Measurements from ENCODE around the gene KRTAP10-4. TPM values are rescaled to one million over a fixed set of nuclear protein-coding genes. Genes with fewer than 3 reads are reported as not detected.

Gene KRTAP10-4
- total and polyA plus RNA-seq, 2 experiments from 2014 or later: not detected

GRCh38 chr21:44601596-44602462, 28.3 kb downstream of the KRTAP10-4 start:
- Histone ChIP-seq H3K9ac (no peak overlapping the region), H3K4me2 (ENCODE audit: unreplicated experiment) (no peak overlapping the region), H3K4me3 (no peak overlapping the region), H3K27ac (no peak overlapping the region), H3K9me2 (ENCODE audit: insufficient read depth) (no peaks in the 10 kb centered on the region), H3K27me3 (replicated peaks; ENCODE audit: insufficient read depth) (peaks cover 21% of the 10 kb centered on the region; the same call in 1 of the 2 replicates), H3F3A (ENCODE audit: insufficient read depth) (no peaks in the 10 kb centered on the region), H3K36me3 (ENCODE audit: low read depth) (no peaks in the 10 kb centered on the region), H3K9me3 (ENCODE audit: low read depth) (no peaks in the 10 kb centered on the region), H4K20me1 (ENCODE audit: insufficient read depth) (no peaks in the 10 kb centered on the region), H3K79me2 (ENCODE audit: insufficient read depth) (no peaks in the 10 kb centered on the region), H3K4me1 (ENCODE audit: insufficient read depth) (no peaks in the 10 kb centered on the region), H2AFZ (no peak overlapping the region)
- no peak for TF ChIP-seq EZH2 (IDR thresholded peaks at IDR 0.05; ENCODE audit: insufficient read depth, poor library complexity, severe bottlenecking)
- TF ChIP-seq EZH2phosphoT487 (IDR thresholded peaks at IDR 0.05; ENCODE audit: insufficient read depth, low read depth): no peak
- 40 to 47% methylated on average over 23 of the region's 23 CpGs for WGBS, 2 experiments (ENCODE audit: low coverage in 1 of 2, low lambda C conversion rate in 2 of 2, missing lambda C conversion rate in 2 of 2)
- DNase-seq: no peak
- in situ Hi-C loops (cut with MboI): no loop called here

- Histone ChIP-seq H3K9me2 (ENCODE audit: insufficient read depth) (no peaks in the 10 kb centered on the region), H2AFZ (no peak overlapping the region), H3F3A (ENCODE audit: insufficient read depth) (no peaks in the 10 kb centered on the region), H3K4me2 (ENCODE audit: unreplicated experiment) (no peak overlapping the region), H3K4me3 (no peak overlapping the region), H3K27me3 (replicated peaks; ENCODE audit: insufficient read depth) (peaks cover 20% of the 10 kb centered on the region; the same call in 1 of the 2 replicates), H3K36me3 (ENCODE audit: low read depth) (no peaks in the 10 kb centered on the region), H3K27ac (no peak overlapping the region), H3K9ac (no peak overlapping the region), H3K79me2 (ENCODE audit: insufficient read depth) (no peaks in the 10 kb centered on the region), H3K9me3 (ENCODE audit: low read depth) (no peaks in the 10 kb centered on the region), H3K4me1 (ENCODE audit: insufficient read depth) (no peaks in the 10 kb centered on the region), H4K20me1 (ENCODE audit: insufficient read depth) (no peaks in the 10 kb centered on the region)
- in situ Hi-C loops (cut with MboI): no loop called here
- 31 to 48% methylated on average over 7 to 18 of the region's 21 CpGs for WGBS, 2 experiments (ENCODE audit: low coverage in 1 of 2, low lambda C conversion rate in 2 of 2, missing lambda C conversion rate in 2 of 2)
- TF ChIP-seq EZH2 (IDR thresholded peaks at IDR 0.05; ENCODE audit: insufficient read depth, poor library complexity, severe bottlenecking) (no peak), EZH2phosphoT487 (IDR thresholded peaks at IDR 0.05; ENCODE audit: insufficient read depth, low read depth) (no peak)
- DNase-seq: no peak
Observed at GRCh38 chr21:44602463-44602850, 28.9 kb downstream of the KRTAP10-4 start.

- Histone ChIP-seq H3F3A (ENCODE audit: insufficient read depth) (no peaks in the 10 kb centered on the region), H3K4me1 (ENCODE audit: insufficient read depth) (no peaks in the 10 kb centered on the region), H3K79me2 (ENCODE audit: insufficient read depth) (no peaks in the 10 kb centered on the region), H3K27ac (no peak overlapping the region), H3K9me2 (ENCODE audit: insufficient read depth) (no peaks in the 10 kb centered on the region), H2AFZ (no peak overlapping the region), H3K27me3 (replicated peaks; ENCODE audit: insufficient read depth) (peaks cover 14% of the 10 kb centered on the region; the same call in 1 of the 2 replicates), H3K4me3 (no peak overlapping the region), H3K9ac (no peak overlapping the region), H3K36me3 (ENCODE audit: low read depth) (no peaks in the 10 kb centered on the region), H4K20me1 (ENCODE audit: insufficient read depth) (no peaks in the 10 kb centered on the region), H3K9me3 (ENCODE audit: low read depth) (no peaks in the 10 kb centered on the region), H3K4me2 (ENCODE audit: unreplicated experiment) (no peak overlapping the region)
- no peak for DNase-seq
- in situ Hi-C loops (cut with MboI): no loop called here
- WGBS, 2 experiments (ENCODE audit: low coverage in 1 of 2, low lambda C conversion rate in 2 of 2, missing lambda C conversion rate in 2 of 2): 22 to 25% methylated on average over 16 to 17 of the region's 17 CpGs
- TF ChIP-seq EZH2 (IDR thresholded peaks at IDR 0.05; ENCODE audit: insufficient read depth, poor library complexity, severe bottlenecking) (no peak), EZH2phosphoT487 (IDR thresholded peaks at IDR 0.05; ENCODE audit: insufficient read depth, low read depth) (no peak)
Observed at GRCh38 chr21:44603109-44603875, 29.8 kb downstream of the KRTAP10-4 start.

- Histone ChIP-seq H3F3A (ENCODE audit: insufficient read depth) (no peaks in the 10 kb centered on the region), H3K27me3 (replicated peaks; ENCODE audit: insufficient read depth) (peaks cover 7% of the 10 kb centered on the region; the same call in 1 of the 2 replicates), H3K4me1 (ENCODE audit: insufficient read depth) (no peaks in the 10 kb centered on the region), H3K79me2 (ENCODE audit: insufficient read depth) (no peaks in the 10 kb centered on the region), H3K4me3 (no peak overlapping the region), H3K9me3 (ENCODE audit: low read depth) (no peaks in the 10 kb centered on the region), H4K20me1 (ENCODE audit: insufficient read depth) (no peaks in the 10 kb centered on the region), H3K36me3 (ENCODE audit: low read depth) (no peaks in the 10 kb centered on the region), H2AFZ (no peak overlapping the region), H3K27ac (no peak overlapping the region), H3K9ac (no peak overlapping the region), H3K9me2 (ENCODE audit: insufficient read depth) (no peaks in the 10 kb centered on the region), H3K4me2 (ENCODE audit: unreplicated experiment) (no peak overlapping the region)
- in situ Hi-C loops (cut with MboI): no loop called here
- 33 to 37% methylated on average over 8 of the region's 8 CpGs for WGBS, 2 experiments (ENCODE audit: low coverage in 1 of 2, low lambda C conversion rate in 2 of 2, missing lambda C conversion rate in 2 of 2)
- TF ChIP-seq EZH2phosphoT487 (IDR thresholded peaks at IDR 0.05; ENCODE audit: insufficient read depth, low read depth) (no peak), EZH2 (IDR thresholded peaks at IDR 0.05; ENCODE audit: insufficient read depth, poor library complexity, severe bottlenecking) (no peak)
- no peak for DNase-seq
Observed at GRCh38 chr21:44603911-44604310, 30.4 kb downstream of the KRTAP10-4 start.

Data from GM23248 (cell line).